LoVo (cell line): ENCODE data around the gene ENSA.
"Not testable (repeated sequence)": the region's sequence is repeated elsewhere in the genome, so short reads cannot be mapped to it uniquely, and the experiment has no call there.

Source experiments
- DNase-seq: peaks from one replicate; pipeline ENCODE4 v3.0.0-alpha.2; 2016; ENCODE audit warnings: low spot score

Gene ENSA

DNA sequence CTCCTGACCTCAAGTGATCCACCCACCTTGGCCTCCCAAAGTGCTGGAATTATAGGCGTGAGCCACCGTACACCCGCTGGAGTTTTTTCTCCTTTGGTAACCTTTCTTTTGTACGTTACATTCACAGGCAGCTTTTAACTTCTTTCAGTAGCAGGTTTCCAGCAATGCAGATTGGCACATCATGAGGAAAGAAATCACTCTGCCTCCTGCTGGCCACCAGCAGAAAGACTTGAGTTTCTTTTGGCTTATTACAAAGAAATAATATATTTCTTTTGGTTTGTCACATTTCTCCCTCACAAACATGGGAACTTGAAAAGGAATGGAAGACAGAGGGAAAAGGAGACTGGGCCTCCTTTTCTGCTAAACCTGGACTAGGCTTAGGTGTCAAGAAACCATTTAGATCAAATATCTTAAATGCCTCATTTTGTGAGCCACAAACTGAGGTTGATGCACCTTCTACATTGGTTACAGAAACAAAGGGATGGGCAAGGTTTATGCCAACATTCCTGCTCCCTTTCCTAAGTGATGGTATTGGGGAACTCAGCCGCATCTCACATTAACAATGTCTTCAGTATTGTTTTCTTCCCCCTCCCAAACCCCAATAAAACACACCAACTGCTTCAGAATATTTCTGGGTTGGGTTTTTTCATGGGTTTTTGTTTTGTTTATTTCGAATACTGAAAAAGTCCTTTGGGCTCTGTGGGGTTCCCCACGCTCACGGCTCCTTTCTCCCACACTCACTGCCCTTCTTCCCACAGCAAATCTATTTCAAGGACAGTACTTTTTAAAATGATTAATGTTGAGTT lies 7.7 kb downstream of the ENSA start:
- DNase-seq, result no peak

DNA sequence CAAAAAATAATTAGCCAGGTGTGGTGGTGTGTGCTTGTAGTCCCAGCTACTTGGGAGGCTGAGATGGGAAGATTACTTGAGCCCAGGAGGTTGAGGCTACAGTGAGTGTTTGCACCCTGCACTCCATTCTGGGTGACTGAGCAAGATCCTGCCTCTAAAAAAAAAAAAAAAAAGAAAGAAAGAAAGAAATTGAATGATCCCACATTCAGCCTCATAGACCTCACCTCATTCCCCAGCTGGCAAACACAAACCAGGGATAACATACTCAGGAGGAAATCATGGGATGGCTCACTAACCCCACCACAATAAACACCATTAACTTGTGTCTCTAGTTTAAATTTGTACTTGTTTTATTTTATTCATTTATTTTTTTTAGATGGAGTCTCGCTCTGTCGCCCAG lies 8.5 kb downstream of the ENSA start:
- DNase-seq, result no peak

DNA sequence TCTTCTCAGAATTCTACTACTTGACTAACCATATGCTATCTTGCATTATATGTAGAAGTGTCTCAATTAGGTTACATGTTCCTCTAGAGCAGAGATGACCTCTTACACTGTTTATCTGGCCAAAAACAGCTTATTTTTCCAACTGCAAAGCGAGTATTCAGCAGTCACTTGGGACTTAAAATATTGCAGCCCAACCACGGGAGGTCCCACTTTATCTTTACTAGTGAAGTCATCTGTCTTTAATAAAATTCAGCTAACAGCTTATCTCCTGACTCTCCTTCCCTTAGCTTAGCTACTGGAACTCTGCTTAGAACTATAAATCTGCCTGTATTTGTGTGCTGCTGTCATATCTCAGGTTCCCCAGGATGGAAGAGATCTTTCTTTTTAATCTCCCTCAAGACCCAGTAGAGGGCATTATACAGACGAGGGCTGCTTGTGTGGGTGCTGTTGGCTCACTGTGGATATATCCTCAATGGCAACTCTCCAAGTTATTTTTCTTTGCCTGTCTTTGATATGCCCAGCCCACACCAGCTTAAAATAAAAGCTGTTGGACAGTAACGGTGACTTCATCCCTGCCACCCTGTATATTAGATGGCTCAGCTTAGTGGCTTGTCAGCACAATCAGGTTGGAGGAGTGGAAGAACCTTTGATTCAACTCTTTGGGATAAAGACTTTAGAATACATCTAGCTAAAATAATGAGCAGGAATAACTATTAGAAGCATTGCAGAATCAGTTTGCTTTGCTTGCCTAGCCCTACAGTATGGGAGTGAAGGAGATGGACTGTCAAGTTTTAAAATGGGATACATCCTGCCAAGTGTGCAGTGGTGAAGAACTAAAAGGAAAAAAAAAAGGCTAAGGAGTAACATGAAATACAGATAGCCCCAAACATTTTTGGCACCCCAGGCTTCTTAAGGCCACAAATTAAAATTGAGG lies 9.6 kb downstream of the ENSA start:
- no peak for DNase-seq

DNA sequence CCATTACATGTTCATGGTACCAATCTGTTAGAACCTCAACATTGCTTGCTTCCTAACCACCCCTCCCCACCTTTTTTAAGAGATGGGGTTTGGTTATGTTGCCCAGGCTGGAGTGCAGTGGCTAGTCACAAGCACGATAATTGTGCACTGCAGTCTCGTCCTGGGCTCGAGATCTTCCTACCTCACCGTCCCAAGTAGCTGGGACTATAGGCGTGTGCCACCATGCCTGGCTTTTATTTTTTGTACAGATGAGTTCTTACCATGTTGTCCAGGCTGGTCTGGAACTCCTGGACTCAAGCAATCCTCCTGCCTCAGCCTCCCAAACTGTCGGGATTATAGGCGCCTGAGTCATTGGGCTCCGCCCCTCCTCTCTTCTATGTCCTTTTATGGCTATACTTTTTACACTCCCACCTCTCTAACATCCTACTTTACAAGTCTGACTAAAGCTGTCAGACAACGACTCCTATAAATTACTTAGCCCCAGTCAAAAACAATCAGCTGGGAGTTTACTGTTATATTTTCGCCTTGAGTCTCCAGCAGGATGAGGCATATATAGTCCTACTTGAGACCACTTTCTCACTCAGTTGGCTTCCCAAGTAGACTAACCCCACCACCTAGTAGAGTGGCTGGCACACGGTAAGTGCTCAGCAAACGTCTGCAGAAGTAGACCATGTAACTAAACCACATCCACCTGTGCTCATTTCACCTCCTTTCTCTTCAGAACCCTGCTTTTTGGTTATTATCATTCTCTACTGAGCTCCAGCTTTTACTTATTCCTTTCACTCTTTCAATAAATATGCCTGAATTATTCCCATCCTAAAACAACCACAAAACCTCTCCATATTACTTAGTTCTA lies 13.8 kb downstream of the ENSA start:
- DNase-seq, result no peak

DNA sequence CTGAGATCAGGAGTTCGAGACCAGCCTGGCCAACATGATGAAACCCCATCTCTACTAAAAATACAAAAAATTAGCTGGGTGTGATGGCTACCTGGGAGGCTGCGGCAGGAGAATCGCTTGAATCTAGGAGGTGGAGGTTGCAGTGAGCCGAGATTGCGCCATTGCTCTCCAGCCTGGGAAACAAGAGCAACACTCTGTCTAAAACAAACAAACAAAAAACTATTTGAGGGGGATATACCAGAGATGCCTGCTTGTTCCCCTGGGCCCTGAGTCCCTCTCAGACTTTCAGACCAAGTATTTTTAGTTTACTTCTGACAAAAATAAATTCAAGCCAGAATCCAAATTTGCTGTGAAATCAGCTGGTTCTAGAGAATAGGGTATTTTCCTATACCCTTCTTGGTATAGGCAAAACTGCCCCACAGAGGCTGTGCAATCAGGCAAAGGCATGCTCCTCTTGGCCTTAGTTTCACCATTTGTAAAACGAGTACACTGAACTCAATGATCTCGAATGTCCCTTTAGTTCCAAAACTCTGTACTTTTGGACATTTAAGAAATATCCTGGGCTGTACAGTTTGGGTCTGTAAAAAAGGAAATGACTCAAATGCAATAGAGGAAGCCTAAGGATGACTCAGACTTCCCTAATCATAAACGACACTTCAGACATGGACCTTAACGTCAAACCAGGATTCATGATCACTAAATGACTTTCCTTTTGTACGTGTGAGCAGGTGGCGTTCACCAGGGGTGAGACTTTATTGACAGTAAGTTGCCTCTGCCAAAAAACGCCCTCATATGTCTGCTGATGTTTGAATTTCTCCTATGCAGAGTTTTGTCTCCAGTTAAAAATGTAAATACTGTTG lies 16.1 kb downstream of the ENSA start:
- DNase-seq, result peak; percentile 84

DNA sequence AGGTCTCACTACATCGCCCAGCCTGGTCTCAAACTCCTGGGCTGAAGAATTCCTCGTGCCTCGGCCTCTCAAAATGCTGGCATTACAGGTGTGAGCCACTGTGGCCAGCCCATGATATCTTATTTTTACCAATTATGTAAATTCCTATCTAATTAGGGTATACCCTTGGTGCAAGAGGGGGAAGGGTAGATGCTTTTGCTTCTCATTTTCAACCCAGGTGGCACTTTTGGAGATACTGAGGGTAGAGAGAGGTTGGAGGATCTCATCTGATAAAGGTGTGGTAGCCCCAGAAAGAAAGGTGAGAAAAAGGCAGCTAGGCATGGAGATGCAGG lies 17.4 kb downstream of the ENSA start:
- DNase-seq, result no peak

DNA sequence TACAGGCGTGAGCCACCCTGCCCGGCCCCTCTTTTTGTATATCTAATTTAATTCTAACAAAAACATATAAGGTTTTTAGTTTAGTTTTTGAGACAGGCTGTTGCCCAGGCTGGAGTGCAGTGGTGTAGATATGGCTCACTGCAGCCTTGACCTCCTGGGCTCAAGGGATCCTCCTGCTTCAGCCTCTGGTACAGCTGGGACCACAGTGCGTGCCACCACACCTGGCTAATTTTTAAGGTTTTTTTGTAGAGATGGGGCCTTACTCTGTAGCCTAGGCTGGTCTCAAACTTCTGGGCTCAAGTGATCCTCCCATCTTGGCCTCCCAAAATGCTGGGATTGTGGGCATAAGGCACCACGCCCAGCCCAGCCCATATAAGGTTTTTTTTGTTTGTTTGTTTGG lies 18.8 kb downstream of the ENSA start:
- DNase-seq, result no peak

DNA sequence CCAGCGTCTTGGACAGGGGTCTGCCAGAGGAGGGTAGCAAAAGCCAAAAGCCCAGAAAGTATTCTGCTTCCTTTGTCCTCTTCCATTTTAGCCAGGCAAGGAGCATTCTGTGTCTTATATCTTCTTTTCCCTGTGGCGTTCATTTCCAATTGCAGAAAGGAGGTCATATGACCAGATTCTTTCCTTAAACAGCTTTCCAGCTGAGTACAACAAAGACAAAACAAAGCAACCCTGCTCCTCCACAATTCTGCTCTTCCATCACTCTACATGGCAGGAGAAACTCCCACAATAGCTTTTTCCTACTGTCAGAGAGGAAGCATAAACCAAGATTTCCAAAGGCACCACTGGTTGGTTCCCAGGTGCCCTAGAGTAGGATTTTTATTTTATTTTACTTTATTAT lies 19.7 kb downstream of the ENSA start:
- no peak for DNase-seq

DNA sequence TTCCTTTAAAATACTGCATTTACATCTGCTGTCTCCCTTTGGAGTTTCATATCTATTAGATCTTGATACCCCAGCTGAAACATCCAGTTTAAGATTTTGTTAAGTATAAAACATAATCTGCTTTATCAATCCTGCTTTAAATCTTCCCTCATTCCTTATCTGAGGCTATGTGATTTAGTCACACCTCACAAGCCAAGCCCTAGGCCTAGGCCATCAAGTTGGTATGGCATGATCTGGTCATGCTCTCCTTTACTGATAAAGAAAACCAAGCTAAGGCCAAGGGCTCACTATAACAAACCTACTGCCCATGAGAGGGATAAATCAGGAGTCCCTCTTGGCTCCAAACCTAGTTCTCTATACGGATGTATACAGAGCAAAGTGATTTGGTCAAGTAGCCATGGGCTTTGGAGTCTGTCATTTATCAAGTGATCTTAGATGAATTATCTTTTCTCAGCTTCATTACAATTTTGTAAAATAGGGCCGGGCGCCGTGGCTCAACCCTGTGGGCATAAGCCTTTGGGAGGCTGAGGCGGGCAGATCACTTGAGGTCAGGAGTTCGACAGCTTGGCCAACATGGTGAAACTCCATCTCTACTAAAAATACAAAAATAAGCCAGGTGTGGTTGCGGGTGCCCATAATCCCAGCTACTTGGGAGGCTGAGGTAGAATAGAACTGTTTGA lies 22.8 kb downstream of the ENSA start:
- no peak for DNase-seq

DNA sequence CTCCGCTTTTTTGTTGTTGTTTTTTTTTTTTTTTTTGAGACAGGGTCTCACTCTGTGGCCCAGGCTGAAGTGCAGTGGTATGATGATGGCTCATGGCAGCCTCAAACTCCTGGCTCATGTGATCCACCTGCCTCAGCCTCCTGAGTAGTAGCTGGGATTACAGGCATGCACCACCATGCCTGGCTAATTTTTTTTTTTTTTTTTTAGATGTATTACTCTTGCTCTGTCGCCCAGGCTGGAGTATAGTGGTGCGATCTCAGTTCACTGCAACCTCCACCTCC lies 24.0 kb downstream of the ENSA start:
- not testable (repeated sequence) for DNase-seq

DNA sequence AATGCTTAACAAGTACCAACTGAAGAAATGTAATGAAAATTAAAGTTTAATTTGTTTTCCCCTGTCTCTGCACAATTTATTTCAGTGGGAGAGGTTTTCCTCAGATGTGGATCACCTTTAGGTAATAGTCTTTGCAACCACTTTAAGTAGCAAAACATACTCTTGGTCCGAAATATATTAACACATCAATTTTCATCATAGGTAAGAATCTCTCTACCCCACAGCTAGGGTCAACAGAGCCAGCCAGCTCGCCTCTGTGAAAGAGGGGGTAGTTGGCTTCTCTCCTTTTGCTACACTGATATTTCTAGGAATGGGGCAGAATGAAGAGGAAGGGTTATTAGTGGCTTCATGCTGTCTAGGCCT lies 25.2 kb downstream of the ENSA start:
- DNase-seq, result no peak

DNA sequence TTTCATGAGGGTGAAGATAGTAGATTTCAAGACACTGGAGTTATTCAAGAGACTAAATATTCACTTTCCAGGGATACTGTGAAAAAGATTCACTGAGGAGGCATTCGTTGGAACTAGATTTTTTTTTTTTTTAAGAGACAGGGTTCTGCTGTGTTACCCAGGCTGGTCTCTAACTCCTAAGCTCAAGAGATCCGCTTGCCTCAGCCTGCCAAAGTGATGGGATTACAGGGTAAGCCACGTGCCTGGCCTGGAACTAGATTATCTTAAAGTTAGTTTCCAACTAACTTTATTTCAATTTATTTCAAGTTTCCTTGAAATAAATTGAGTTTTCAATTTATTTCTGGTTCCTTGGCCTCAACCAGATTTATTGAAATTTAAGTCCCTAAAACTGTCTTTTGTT lies 25.7 kb downstream of the ENSA start:
- no peak for DNase-seq

DNA sequence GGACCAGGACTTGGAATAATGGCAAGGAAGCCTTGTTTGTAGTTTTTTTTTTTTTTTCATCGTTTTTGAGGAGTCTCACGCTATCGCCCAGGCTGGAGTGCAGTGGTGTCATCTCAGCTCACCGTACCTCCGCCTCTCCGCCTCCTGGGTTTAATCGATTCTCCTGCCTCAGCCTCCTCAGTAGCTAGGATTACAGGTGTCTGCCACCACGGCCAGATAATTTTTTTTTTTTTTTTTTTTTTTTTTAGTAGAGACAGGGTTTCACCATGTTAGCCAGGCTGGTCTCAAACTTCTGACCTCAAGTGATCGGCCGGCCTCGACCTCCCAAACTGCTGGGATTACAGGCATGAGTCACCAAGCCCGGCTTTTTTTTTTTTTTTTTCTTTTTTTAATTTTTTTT lies 27.0 kb downstream of the ENSA start:
- DNase-seq, result not testable (repeated sequence)

DNA sequence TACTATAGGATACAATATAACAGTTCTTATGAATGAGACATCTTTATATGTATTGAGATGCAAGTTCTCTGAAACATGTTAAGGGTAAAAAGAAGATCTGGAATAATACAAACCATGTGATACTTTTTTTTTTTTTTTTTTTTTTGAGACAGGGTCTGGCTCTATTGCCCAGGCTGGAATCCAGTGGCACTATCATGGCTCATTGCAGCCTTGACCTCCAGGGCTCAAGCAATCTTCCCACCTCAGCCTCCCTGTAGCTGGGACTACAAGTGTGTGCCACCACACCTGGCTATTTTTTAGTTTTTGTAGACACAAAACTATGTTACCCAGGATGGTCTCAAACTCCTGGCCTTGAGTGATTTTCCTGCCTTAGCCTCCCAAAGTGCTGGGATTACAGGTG lies 27.9 kb downstream of the ENSA start:
- DNase-seq, result no peak

DNA sequence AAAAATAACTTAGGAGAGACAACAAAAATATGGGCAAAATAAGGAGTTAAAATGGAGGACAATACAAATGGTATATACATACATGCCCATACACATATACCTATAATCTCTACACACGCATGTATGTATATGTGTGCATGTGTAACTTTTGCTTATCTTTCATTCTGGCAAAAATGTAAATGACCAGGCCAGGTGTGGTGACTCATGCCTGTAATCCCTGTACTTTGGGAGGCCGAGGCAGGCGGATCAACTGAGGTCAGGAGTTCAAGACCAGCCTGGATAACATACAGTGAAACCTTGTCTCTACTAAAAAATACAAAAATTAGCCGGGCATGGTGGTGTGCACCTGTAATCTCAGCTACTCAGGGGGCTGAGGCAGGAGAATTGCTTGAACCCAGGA lies 31.1 kb downstream of the ENSA start:
- not testable (repeated sequence) for DNase-seq

DNA sequence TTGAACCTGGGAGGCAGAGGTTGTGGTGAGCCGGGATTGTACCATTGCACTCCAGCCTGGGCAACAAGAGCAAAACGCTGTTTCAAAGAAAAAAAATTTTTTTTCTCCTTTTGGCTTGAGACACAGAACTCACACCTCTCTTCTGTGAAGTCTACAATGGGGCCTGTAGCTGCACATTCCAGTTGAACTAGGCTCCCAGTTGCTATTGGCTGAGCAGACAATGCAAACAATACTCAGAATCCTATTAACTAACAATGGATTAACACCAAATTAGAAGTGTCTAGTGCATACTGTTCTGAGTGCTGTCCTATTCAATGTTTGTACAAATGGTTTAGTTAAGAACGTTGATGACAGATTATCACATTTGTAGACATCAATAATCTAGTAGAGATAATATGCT lies 32.4 kb downstream of the ENSA start:
- DNase-seq, result no peak

DNA sequence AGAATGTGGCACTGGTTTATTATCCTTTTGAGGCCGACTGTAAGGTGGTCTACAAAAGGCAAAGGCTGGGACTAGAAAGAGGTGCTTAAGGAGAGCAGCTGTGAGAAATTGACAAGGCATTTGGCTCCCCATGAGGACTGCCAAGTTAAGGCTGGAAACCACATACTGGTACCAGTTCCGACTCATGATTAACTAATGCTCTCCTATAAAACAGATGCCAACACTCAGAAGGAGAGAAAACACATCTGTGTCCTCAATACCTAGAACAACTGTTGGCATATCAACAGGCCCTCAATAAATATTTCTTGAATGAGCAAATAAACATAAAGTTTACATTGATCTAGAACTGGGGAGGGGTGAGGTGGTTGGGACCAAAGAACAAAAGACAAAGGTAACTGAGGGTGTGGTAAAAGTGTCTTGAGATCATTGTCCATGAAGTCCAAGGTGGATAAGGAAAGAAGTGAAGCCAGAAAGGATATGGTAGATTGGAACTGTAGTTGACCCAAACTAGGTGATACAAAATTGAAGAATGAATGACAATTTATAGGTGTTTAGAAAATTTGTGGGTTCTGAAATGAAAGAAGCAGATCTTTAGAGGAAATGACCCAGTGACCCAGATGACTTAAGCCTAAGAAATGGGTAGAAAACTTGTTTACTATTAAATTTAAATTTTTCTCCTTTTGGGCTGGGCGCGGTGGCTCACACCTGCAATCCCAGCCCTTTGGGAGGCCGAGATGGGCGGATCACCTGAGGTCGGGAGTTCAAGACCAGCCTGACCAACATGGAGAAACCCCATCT lies 33.1 kb downstream of the ENSA start:
- peak; percentile 40 for DNase-seq

DNA sequence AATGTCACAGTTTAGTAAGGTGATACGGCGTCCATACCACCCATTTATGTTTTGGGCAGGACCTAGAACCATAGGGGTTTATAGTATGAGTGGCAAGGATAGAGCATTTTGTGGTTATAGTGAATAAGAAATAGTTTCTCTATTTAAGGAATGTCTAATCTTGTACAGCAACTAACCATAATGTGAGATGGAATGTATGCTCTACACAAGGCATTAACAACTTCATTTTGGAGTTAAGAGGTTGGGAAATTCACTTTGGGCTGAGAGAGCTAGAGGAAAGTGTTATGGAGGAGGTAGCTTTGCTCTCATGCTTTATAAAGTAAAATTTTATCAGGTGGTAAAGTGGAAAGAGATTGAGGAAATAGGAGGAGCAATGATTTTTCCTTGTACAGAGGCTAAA lies 47.0 kb downstream of the ENSA start:
- DNase-seq, result no peak

DNA sequence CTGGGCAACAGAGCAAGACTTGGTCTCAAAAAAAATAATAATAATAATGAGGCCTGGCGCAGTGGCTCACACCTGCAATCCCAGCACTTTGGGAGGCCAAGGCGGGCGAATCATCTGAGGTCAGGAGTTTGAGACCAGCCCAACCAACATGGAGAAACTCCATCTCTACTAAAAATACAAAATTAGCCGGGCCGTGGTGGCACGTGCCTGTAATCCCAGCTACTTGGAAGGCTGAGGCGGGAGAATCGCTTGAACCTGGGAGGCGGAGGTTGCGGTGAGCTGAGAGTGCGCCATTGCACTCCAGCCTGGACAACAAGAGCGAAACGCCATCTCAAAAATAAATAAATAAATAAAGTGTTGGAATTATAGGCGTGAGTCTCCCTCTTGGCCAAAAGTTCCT lies 47.5 kb downstream of the ENSA start:
- not testable (repeated sequence) for DNase-seq

DNA sequence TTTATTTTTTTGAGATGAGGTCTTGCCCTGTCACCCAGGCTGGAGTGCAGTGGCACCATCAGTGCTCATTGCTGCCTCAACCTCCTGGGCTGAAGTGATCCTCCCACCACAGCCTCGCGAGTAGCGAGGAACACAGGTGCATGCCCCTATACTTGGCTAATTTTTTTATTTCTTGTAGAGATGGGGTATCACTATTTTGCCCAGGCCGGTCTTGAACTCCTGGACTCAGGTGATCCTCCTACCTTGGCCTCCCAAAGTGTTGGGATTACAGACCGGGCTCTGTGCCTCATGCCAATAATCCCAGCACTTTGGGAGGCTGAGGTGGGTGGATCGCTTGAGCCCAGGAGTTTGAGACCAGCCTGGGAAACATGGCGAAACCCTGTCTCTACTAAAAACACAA lies 48.0 kb downstream of the ENSA start:
- not testable (repeated sequence) for DNase-seq
